HG03066 (cell line): ENCODE data around the gene CDK5R2.

ENCODE experiments used
- ATAC-seq: cut with Tn5 transposase; IDR thresholded peaks from one replicate; pipeline ENCODE4 v1.9.1; 2021; ENCODE audit warnings: low read depth; ENCODE audit not compliant: unreplicated experiment

Gene CDK5R2

GRCh38 chr2:218986148-218986761, 26.8 kb downstream of the CDK5R2 start:
- no peak for ATAC-seq

- no peak for ATAC-seq
Measured at GRCh38 chr2:218988164-218988563, 28.7 kb downstream of the CDK5R2 start.

GRCh38 chr2:218988650-218989049, 29.2 kb downstream of the CDK5R2 start:
- no peak for ATAC-seq

- no peak for ATAC-seq
Measured at GRCh38 chr2:218990052-218990451, 30.6 kb downstream of the CDK5R2 start.

GRCh38 chr2:218990612-218991011, 31.1 kb downstream of the CDK5R2 start:
- ATAC-seq = no peak

GRCh38 chr2:218991674-218992168, 32.3 kb downstream of the CDK5R2 start:
- ATAC-seq = no peak

GRCh38 chr2:218992196-218992595, 32.7 kb downstream of the CDK5R2 start:
- ATAC-seq = no peak

GRCh38 chr2:218992703-218993344, 33.4 kb downstream of the CDK5R2 start:
- no peak for ATAC-seq

GRCh38 chr2:218993345-218994315, 34.2 kb downstream of the CDK5R2 start, which contains the start of gene CRYBA2:
Gene CRYBA2 (minus strand): TSS chr2:218993422. CDS start chr2:218993176, 246 bp downstream.
- ATAC-seq = no peak

- ATAC-seq = no peak
Measured at GRCh38 chr2:218995561-218995960, 36.1 kb downstream of the CDK5R2 start.

- ATAC-seq = no peak
Measured at GRCh38 chr2:218995972-218996711, 36.7 kb downstream of the CDK5R2 start.

- no peak for ATAC-seq
Measured at GRCh38 chr2:218996937-218997336, 37.5 kb downstream of the CDK5R2 start.

GRCh38 chr2:218997731-218998130, 38.3 kb downstream of the CDK5R2 start:
- ATAC-seq = no peak

GRCh38 chr2:218998414-218999002, 39.0 kb downstream of the CDK5R2 start:
- ATAC-seq = no peak

- no peak for ATAC-seq
Measured at GRCh38 chr2:218999021-218999880, 39.8 kb downstream of the CDK5R2 start.

GRCh38 chr2:218999881-219000568, 40.6 kb downstream of the CDK5R2 start:
- ATAC-seq = no peak

- no peak for ATAC-seq
Measured at GRCh38 chr2:219000569-219000960, 41.1 kb downstream of the CDK5R2 start.

GRCh38 chr2:219001100-219001576, 41.7 kb downstream of the CDK5R2 start:
- no peak for ATAC-seq
